ENCODE measurements around the gene IL4R. TPM values are rescaled to one million over a fixed set of nuclear protein-coding genes. Genes with fewer than 3 reads are reported as not detected.
A peak's percentile ranks its signal among the peaks of the same experiment; 100 is the strongest.

IL4R gene
- total and polyA plus RNA-seq, 2 of the 13 experiments (the other 11 are each of a cell fraction or from before 2014, with no cell fraction given) = 15.9 to 49.6 TPM

GRCh38 chr16:27269300-27270150 is 44.2 kb upstream of the IL4R start (continued):
- TF ChIP-seq POGK (CRISPR knock-in tag; conservative IDR thresholded peaks at IDR 0.05) (no peak), ZNF773 (CRISPR knock-in tag; IDR thresholded peaks at IDR 0.05; ENCODE audit: borderline replicate concordance) (no peak), ZNF570 (CRISPR knock-in tag; IDR thresholded peaks at IDR 0.05; ENCODE audit: borderline replicate concordance) (no peak), ZSCAN21 (CRISPR knock-in tag; IDR thresholded peaks at IDR 0.05; ENCODE audit: borderline replicate concordance) (no peak), AGO1 (IDR thresholded peaks at IDR 0.05; ENCODE audit: low read depth, low read length, poor library complexity, severe bottlenecking) (no peak), ZNF343 (CRISPR knock-in tag; IDR thresholded peaks at IDR 0.05) (no peak), SOX6 (IDR thresholded peaks at IDR 0.05) (no peak), SOX6 (CRISPR knock-in tag; IDR thresholded peaks at IDR 0.05) (0 out of 2 replicates have a peak, but pooled peaks have one; percentile 25), ZNF7 (CRISPR knock-in tag; IDR thresholded peaks at IDR 0.05) (no peak), JARID2 (CRISPR knock-in tag; IDR thresholded peaks at IDR 0.05; ENCODE audit: insufficient replicate concordance) (peak; percentile 43), CSRNP1 (CRISPR knock-in tag; IDR thresholded peaks at IDR 0.05) (no peak), MIER2 (CRISPR knock-in tag; IDR thresholded peaks at IDR 0.05) (0 out of 2 replicates have a peak, but pooled peaks have one; percentile 42), ZBTB10 (CRISPR knock-in tag; IDR thresholded peaks at IDR 0.05; ENCODE audit: borderline replicate concordance) (no peak), SKI (IDR thresholded peaks at IDR 0.05; ENCODE audit: partially characterized antibody) (no peak), POLR2AphosphoS2 (IDR thresholded peaks at IDR 0.05; ENCODE audit: low read depth, low read length) (no peak), CENPT (CRISPR knock-in tag; IDR thresholded peaks at IDR 0.05; ENCODE audit: low read depth) (no peak), IRF1 (CRISPR knock-in tag; IDR thresholded peaks at IDR 0.05; ENCODE audit: low read depth) (no peak), TCF7 (IDR thresholded peaks at IDR 0.05; ENCODE audit: low read depth) (no peak)
- TF ChIP-seq, protein P1, sequence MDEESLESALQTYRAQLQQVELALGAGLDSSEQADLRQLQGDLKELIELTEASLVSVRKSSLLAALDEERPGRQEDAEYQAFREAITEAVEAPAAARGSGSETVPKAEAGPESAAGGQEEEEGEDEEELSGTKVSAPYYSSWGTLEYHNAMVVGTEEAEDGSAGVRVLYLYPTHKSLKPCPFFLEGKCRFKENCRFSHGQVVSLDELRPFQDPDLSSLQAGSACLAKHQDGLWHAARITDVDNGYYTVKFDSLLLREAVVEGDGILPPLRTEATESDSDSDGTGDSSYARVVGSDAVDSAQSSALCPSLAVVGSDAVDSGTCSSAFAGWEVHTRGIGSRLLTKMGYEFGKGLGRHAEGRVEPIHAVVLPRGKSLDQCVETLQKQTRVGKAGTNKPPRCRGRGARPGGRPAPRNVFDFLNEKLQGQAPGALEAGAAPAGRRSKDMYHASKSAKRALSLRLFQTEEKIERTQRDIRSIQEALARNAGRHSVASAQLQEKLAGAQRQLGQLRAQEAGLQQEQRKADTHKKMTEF (CRISPR knock-in tag; IDR thresholded peaks at IDR 0.05) = peak; percentile 65; the same call in 1 of the 2 replicates
- TF ChIP-seq, protein P2, sequence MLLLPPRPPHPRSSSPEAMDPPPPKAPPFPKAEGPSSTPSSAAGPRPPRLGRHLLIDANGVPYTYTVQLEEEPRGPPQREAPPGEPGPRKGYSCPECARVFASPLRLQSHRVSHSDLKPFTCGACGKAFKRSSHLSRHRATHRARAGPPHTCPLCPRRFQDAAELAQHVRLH (CRISPR knock-in tag; IDR thresholded peaks at IDR 0.05; ENCODE audit: borderline replicate concordance, low read depth) = peak; percentile 26; the same call in 1 of the 2 replicates

Measured in HepG2 (cell line).